NT2/D1 (cell line): ENCODE measurements around the gene CORIN.

Source experiments
- SUZ12 ChIP-seq: IDR thresholded peaks from 2 replicates; pipeline ENCODE4 v1.6.1; 2011; ENCODE audit not compliant: insufficient read length, insufficient read depth; ENCODE audit errors: extremely low read depth
- YY1 ChIP-seq: IDR thresholded peaks from 2 replicates; pipeline ENCODE4 v1.6.1; 2011; ENCODE audit not compliant: insufficient read length, insufficient read depth
- ZNF274 ChIP-seq: IDR thresholded peaks from 2 replicates; pipeline ENCODE4 v1.6.1; 2011; ENCODE audit warnings: mild to moderate bottlenecking, low read depth, low read length

- no peak for TF ChIP-seq YY1
- no peak for TF ChIP-seq ZNF274
- no peak for TF ChIP-seq SUZ12
Observed at GRCh38 chr4:47639531-47639930, 198.3 kb downstream of the CORIN start.
